ENCODE results near the gene AJM1.
"Not testable (repeated sequence)": the region's sequence is repeated elsewhere in the genome, so short reads cannot be mapped to it uniquely, and the experiment has no call there.

The AJM1 gene

DNA sequence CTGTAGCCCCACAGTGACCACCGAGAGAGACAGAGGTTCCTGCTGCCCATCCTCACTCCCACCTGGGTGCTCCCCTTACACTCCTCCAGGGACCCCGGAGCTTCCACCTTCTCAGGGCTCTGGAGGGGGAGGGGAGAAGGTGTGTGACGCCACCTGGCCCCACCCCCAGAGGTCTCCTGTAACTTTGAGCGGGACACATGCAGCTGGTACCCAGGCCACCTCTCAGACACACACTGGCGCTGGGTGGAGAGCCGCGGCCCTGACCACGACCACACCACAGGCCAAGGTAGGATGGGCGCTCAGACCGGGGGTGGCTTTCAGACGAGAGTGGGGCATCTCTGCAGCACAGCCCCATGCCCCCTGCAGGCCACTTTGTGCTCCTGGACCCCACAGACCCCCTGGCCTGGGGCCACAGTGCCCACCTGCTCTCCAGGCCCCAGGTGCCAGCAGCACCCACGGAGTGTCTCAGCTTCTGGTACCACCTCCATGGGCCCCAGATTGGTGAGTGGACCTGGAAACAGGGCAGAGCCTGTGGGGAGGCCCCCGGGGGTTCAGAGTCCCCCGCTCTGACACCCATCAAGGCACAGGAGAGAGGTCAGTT is 14.4 kb downstream of the AJM1 start:
- no peak for DNase-seq (ENCODE audit: low read depth)

DNA sequence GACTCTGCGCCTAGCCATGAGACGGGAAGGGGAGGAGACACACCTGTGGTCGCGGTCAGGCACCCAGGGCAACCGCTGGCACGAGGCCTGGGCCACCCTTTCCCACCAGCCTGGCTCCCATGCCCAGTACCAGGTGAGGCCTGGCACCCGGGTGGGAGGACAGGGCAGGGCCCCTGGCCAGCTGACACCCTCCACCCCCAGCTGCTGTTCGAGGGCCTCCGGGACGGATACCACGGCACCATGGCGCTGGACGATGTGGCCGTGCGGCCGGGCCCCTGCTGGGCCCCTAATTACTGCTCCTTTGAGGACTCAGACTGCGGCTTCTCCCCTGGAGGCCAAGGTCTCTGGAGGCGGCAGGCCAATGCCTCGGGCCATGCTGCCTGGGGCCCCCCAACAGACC is 14.9 kb downstream of the AJM1 start:
- no peak for DNase-seq (ENCODE audit: low read depth)

DNA sequence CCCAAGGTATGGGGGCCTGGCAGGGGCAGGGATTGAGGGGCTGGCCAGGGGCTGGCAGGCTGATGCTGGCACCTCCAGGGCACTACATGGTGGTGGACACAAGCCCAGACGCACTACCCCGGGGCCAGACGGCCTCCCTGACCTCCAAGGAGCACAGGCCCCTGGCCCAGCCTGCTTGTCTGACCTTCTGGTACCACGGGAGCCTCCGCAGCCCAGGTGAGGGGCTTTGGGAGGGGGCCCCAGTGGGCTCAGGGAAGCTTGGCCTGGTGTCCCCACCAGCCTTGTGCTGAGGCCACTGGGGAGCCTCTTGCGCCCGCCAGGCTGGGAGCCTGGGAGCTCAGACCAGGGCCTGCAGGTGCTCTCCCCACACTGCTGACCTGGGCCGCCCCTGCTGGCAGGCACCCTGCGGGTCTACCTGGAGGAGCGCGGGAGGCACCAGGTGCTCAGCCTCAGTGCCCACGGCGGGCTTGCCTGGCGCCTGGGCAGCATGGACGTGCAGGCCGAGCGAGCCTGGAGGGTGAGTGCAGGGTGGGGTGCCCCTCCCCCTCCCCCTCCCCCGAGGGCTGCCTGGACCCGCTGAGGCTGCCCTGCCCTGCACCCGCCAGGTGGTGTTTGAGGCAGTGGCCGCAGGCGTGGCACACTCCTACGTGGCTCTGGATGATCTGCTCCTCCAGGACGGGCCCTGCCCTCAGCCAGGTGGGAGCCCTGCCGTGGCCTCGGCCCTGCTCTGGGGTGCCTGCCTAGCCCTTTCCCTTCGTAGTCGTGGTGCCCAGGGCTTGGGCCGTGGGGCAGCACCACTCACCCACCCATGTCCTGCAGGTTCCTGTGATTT is 15.5 kb downstream of the AJM1 start:
- no peak for DNase-seq (ENCODE audit: low read depth)

DNA sequence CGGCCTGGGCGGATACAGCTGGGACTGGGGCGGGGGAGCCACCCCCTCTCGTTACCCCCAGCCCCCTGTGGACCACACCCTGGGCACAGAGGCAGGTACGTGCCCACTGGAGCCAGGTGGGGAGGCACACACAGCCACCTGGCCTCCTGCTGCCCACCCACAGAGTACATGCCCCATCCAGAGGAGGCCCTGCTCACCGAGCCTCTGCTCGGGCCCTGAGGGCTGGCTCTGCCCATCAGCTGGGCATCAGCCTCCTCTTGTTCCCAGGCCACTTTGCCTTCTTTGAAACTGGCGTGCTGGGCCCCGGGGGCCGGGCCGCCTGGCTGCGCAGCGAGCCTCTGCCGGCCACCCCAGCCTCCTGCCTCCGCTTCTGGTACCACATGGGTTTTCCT is 16.2 kb downstream of the AJM1 start:
- no peak for DNase-seq (ENCODE audit: low read depth)

DNA sequence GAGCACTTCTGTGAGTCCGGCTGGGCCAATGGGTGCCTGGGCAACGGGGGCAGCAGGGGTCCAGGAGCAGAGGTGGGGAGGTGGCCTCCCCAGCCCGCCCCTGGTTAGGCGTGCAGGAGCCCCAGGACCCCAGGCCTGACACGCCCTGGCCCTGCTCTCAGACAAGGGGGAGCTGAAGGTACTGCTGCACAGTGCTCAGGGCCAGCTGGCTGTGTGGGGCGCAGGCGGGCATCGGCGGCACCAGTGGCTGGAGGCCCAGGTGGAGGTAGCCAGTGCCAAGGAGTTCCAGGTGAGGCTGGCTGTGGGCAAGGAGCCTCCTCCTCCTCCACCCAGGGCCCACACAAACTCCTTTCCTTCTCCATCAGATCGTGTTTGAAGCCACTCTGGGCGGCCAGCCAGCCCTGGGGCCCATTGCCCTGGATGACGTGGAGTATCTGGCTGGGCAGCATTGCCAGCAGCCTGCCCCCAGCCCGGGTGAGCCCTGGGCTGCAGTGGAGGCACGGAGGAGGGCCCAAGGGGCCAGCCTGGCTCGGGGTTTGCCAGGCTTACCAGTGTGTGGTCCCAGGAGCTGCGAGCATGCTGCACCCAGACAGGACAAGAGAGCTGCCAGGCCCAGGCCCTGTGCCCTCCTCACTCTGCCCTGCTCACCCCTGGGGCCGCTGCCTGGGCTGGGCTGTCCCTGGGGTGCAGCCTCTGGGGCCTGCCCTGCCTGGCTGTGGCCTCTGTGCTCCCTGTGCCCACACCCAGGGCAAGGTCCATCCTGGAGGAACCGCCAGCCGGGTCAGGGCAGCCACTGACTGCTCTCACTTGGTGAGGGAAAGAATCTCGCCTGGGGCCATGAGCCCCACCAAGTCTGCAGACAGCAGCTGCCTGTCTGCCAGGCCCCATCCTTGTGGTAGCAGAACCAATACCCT is 16.8 kb downstream of the AJM1 start:
- DNase-seq (ENCODE audit: low read depth) = no peak

DNA sequence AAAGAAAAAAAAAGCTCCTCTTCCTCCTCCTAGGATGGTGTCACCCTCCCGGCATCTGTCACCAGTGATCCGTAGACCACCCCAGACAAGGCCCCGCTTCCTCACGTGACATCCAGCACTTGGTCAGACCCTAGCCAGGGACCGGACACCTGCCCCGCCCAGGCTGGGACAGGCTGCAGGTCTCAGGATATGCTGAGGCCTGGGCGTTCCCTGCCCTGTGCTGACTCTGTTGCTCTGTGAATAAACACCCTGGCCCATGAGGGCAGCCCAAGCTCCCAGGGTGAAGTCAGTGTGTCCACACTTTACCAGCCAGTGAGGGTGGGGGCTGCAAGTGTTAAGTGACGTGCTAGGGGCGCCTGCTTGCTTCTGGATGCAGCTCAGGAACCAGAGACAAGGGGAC is 18.3 kb downstream of the AJM1 start:
- no peak for DNase-seq (ENCODE audit: low read depth)

DNA sequence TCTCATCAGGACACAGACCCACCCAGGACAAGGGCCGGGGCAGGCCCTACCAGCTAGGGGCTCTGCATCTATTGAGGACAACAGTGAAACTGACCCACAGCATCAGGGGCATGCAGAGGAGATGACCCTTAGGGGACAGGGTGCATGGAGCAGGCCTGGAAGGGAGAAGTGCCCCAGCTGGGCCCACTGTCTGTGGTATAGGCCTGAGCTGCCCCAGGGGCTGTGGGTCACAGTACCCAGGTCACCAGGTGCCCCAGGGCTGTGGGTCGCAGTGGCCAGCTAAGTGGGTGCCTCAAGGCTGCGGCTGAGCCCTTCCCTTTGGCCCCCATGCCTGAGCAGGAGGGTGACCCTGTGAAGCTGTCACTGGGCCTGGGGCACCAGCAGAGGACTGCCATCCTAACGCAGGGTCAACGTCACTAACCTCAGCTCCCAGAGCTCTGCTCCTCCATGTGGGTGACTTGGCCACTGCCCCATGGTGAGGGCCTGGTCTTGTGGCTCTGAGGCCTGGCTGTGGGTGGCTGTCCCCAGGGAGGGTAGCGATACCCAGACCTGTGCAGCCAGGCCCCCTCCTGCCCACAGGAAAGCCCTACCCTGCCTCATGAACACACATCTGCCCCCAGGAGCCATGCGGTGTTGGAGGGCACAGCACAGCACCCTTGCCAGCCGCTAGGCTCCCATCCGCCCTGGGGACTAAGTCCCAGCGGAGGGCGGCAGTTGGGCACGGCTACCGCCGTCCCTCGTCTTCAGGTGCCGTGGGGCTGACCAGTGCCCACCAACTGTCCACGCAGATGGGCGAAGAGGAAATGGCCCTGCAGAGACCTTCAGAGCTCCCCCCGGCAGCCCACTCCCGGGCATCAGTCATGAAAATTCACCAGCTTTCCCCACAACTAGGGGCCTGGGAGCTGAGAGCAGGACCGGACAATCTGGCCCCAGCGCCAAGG is 18.9 kb downstream of the AJM1 start:
- no peak for DNase-seq (ENCODE audit: low read depth)

DNA sequence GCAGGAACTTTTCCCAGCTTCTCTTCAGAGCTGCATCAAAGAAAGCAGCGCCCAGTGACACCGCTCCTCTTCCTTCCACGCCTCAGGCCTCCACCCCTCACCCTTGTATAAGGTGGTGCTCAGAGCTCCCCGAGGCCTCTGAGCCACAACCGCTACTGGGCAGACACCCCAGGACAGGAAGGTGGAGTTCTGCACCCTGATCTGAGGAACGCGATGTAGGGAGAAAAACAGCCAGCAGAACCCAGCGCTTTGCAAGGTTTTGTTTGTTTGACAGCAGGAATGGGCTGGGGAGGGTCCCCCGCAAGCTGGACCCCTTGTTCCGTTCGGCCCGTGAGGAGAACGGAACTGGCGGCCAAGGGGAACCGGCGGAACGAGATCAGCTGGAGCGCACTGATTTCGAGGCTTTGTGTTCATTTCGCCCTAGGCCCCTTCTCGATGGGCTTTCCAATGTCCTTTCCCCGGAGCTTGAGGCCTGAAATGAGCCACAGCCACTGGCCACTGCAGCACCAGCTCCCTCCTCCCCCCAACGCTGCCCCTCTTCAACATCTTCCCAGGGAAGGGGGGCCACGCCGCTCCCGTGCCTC is 19.7 kb downstream of the AJM1 start:
- DNase-seq (ENCODE audit: low read depth) = no peak

DNA sequence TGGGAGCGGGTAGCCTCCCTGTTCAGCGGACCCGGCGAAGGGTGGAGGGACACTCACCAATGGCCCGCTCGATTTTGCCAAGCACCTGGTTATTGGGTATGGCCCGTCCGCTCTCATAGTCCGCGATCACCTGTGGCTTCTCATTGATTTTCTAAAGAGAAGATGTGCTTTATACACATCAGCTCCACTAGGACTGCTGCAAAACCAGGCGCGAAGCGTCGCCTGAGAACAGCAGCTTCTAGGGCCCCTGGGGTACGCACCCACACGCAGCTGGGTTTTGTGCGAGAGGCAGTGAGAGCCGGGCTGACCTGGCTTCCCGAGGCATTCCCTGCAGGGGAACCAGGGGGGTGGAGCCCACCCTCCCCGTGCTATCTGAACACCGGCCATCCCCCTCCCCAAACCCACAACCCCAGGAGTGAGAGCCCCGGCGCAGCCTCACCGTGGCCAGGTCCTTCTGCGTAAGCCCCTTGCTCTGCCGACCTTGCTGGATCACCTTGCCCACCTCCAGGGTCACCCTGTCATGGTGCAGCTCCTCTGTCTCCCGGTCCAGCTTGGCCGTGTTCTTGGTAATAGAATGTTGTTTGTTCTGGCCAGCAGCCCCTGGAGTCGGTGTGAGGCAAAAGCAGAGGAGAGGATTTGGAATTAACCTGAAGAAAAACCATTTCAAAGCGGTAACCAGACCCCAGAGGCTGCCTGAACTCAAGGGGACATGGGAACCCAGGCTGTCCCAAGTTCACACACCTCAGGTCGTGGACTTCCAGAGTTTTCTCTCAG is 20.8 kb downstream of the AJM1 start:
- no peak for DNase-seq (ENCODE audit: low read depth)

DNA sequence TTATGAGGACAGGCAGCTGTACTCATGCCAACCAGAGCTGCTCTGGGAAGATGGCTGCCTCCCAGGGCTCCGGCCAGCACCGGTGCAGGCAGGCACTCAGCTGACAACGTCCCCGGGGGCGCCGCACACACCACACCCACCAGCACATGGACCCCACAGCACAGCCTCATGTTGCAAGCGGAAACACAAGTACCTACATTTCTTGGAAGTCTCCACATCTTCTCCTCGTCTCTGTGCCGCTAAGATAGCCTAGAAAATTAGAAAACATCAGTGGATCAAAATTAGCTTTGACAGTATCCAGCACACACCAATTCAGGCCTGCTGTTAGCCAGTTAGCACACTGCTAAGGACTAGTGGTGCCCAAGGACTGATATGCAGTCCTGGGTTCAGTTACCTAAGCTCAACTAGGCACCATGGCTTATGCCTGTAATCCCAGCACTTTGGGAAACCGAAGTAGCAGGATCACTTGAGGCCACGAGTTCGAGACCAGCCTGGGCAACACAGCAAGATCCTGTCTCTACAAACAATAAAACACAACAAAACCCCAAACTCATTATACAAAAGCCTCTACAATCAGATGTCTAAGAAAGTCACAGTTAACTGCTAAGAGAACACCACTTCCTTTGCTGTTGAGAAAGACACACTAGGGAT is 21.5 kb downstream of the AJM1 start:
- DNase-seq (ENCODE audit: low read depth) = no peak

DNA sequence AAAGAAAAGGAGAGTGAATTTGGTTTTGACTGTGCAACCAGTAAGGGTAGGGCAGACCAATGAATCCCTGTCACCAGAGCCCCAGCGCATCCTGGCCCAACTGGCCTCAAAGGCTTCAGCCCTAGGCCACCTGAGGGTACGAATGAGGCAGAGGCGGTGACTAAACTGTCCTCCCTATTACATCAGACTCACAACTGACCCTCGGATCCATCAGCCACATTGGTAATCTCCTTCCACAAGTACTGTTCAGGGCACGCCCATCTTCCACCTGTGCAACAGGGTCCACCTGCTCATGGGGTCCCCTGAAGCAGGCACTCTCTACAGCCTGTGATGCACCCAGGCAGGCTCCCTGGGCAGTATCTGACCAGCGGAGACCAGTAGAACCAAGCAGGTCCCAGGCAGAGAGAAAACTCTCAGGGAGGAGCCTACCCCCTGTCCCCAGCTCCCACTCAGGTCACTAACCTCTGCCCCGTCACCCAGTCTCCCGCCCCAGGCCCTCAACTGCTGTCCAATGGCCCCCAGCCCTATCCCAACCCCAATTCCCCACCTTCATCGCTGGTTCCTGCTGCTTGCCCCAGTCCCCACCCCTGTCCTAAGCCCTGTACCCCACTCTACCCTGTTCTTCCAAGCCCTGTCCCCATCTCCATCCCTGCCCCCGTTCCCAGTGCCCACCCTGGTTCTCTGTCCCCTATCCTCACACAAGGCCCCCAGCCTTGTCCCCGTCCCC is 22.9 kb downstream of the AJM1 start:
- no peak for DNase-seq (ENCODE audit: low read depth)

DNA sequence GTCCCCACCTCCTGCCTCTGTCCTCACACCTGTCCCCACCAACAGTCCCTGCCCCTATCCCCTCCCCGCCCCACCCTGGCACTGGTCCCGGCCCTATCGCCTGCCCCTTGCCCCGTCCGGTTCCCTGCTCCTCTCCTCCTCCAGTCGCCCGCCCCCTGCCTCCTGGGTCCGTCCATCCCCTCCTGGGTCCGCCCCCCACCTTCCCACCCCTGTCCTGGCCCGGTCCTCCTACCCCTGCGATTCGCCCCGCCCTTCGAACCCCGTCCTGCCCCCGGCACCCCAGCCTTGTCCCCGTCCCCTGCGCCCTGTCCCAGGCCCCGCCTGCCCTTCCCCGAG is 23.5 kb downstream of the AJM1 start:
- no peak for DNase-seq (ENCODE audit: low read depth)

DNA sequence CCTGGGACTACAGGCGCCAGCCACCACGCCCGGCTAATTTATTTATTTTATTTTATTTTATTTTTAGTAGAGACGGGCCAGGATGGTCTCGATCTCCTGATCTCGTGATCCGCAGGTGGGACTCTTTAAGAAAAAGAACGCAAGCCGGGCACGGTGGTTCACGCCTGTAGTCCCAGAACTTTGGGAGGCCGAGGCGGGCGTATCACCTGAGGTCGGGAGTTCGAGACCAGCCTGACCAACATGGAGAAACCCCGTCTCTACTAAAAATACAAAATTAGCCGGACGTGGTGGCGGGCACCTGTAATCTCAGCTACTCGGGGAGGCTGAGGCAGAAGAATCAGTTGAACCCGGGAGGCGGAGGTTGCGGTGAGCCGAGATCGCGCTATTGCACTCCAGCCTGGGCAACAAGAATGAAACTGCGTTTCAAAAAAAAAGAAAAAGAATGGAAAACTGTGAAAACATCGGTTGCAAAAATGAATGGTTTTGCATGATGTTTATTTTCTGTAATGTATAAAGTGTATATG is 24.7 kb downstream of the AJM1 start:
- not testable (repeated sequence) for DNase-seq (ENCODE audit: low read depth)

DNA sequence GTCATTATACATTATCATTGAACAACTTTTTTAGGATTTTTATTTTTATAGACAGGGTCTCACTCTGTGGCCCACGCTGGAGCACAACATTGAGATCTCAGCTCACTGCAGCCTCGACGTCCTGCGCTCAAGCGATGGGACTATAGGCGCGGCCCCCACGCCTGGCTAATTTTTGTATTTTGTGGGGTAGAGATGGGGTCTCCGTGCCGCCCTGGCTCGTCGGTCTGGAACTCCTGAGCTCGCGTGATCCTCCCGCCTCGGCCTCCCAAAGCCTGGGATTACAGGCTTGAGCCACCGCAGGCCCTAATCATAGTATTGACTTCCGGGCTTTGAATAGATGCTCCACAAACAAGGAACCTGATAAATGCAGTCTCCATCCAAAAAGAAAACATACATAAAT is 25.2 kb downstream of the AJM1 start:
- no peak for DNase-seq (ENCODE audit: low read depth)

DNA sequence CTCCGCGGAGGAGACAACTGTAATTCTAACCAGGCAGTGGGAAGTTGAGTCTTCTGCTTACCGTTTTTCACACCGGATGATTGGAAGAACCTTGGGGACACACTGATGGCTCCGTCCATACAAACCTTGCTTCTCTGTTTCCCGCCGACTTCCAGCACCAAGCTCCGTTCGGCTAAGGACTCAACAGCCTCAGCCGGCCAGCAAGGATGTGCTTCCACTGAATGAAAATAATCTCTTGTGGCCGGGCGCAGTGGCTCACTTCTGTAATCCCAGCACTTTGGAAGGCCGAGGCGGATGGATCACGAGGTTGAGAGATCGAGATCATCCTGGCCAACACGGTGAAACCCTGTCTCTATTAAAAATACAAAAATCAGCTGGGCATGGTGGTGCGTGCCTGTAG is 25.6 kb downstream of the AJM1 start:
- DNase-seq (ENCODE audit: low read depth) = no peak

DNA sequence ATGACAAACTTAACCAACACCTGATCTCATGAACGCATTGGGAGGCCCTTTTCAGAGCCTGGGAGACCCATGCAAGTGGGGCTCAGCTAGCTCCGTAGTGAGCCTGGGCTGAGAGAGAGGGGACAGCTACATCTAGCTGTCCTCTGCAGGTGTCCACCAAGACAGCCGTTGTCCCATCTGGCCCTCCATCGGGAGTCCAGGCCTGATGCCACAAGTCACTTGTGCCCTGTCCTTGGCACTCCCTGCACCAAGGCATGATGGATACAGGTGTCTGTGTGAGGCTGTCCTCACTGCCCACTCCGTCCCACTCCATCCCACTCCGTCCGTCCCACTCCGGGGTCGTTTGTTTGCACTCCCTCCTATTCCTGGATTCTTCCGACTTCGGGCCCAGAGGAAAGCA is 26.4 kb downstream of the AJM1 start:
- no peak for DNase-seq (ENCODE audit: low read depth)

DNA sequence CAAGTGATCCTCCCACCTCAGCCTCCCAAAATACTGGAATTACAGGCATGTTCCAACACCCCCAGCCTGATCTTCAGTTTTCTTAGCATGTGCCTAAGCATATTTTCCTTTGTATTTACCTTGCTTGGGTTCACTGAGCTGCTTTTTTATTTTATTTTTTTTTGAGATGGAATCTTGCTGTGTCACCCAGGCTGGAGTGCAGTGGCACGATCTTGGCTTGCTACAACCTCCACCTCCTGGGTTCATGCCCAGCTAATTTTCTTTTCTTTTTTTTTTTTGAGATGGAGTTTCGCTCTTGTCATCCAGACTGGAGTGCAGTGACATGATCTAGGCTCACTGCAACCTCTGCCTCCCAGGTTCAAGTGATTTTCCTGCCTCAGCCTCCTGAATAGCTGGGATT is 27.3 kb downstream of the AJM1 start:
- DNase-seq (ENCODE audit: low read depth) = not testable (repeated sequence)

DNA sequence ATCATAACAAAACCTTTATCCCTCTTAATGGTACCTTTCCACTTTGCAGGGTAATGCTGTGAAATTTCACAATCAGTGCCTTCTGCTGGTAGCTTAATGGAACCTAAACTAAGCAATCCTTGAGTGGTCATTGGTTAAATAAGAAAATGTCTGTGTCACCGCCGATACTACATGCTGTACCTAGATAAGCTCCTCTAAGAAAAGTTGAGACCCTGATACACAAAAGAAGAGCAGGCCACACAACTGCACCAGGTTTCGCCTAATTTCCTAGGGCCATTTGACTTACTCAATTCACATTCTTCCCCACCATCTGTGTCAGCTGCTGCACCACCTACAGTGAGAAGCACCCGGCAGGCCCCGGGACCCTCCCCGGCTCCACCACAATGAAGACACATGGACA is 32.9 kb downstream of the AJM1 start:
- no peak for DNase-seq (ENCODE audit: low read depth)

DNA sequence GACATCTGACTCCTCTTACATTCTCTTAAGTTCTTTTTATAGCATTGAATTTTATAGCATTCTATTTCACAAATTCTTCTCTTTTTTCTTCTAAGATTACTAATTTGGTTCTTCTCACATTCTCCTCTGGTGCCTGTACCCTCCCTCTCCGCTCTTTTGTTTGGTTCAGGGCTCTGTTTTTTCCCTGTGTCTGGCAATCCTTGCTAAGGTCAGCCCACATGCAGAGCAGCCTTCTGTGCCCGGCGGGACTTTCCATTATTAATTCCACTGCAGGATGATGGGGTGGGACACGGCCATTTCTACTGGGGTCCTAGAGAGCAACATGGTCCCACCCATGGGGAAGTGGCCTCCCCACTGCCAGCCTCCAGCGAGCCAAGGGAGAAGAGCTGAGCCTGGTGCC is 34.2 kb downstream of the AJM1 start:
- DNase-seq (ENCODE audit: low read depth) = no peak

Measured in activated gamma-delta T cell treated with anti-CD3 and anti-CD28 coated beads, Interleukin-2, amount 50 U/mL, for 16 hours (primary cell).